ENCODE data around the gene NEK10. TPM values are rescaled to one million over a fixed set of nuclear protein-coding genes. Genes with fewer than 3 reads are reported as not detected.

The NEK10 gene
- total RNA-seq, 1 experiment from 2014 or later: 0.66 TPM

DNA sequence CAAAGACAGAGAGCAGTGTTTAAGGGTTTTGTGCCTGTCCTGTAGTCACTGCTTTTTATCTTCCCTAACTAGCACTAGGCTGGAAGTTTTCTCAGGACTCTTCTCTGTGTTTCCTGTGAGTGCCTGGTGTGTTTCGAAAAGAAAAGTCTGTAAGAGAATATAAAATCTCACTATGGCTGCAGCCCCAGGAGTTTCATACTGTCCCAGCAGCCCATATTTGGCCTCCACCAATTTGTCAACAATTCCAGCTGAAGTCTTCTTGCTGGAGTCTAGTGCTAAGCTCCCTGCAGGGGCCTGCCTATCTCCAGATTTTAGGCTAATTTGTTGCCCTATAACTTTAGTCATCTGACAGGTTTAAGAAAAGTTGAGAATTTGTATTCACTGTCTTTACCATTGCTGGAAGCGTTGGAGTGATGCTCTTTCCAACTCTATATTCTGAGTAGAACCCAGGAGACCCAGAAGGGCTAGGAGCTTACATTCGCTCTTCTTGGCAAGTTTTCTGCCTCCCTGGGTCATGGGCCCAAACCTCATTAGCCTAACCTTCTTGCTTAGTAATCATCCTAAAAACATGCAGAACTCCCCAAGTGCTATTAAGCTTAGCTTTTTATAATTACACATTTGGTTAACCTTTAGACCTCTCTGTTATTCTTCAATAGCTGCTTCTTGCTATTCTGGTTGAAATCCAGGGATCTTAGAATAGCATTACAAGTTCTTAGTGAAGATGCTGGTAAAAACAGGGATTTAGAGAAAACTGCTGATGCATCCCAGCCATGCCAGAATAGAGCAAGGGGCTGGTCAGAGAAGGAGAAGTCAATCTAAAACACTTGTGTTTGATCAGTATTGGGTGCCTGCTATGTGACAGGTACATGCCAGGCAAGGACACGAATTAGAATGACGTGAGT, 283.1 kb downstream of the NEK10 start:
- H2BK20ac ChIP-seq (ENCODE audit: low read depth, low read length, poor library complexity, severe bottlenecking): no peak overlapping the region
- no peak overlapping the region; a peak in 1 of 7 replicates for H3K27ac Mint-ChIP-seq
- H2AFZ ChIP-seq (ENCODE audit: low read length): no peak overlapping the region
- H2BK12ac ChIP-seq (ENCODE audit: insufficient read length, low read depth, low read length): no peak overlapping the region
- H4K20me1 ChIP-seq (ENCODE audit: control insufficient read depth, insufficient read depth, insufficient read length): no peaks in the 10 kb centered on the region
- no peak overlapping the region for H4K5ac ChIP-seq (ENCODE audit: insufficient read length, low read depth, low read length)
- no peak overlapping the region for H3K4me3 Mint-ChIP-seq
- DNase-seq: no peak
- no peak overlapping the region for H2BK15ac ChIP-seq (ENCODE audit: low read depth, low read length)
- no peak overlapping the region for H2AK5ac ChIP-seq (ENCODE audit: insufficient read length, low read length)
- H3K4me1 ChIP-seq (ENCODE audit: insufficient read depth, low read length): peaks cover 4% of the 10 kb centered on the region; the same call in 1 of the 2 replicates
- H3K27ac ChIP-seq (ENCODE audit: insufficient read length, low read depth, low read length): no peak overlapping the region
- no peak overlapping the region for H3K23ac ChIP-seq (ENCODE audit: insufficient read length, low read depth, low read length)
- H3K36me3 Mint-ChIP-seq (ENCODE audit: insufficient read depth in 1 of 3, low read depth in 3 of 3): no peaks in the 10 kb centered on the region; a peak in 1 of 7 replicates
- H4K8ac ChIP-seq (replicated peaks; ENCODE audit: insufficient read length, low read depth, low read length): no peak overlapping the region
- no peak overlapping the region for H3K4me2 ChIP-seq (ENCODE audit: insufficient read depth, insufficient read length, low read length)
- H3K14ac ChIP-seq (ENCODE audit: insufficient read depth, low read length): no peak overlapping the region
- no peak overlapping the region for H2BK5ac ChIP-seq (ENCODE audit: insufficient read length, low read length)
- H2BK120ac ChIP-seq (ENCODE audit: low read depth, low read length, poor library complexity, severe bottlenecking): no peak overlapping the region
- H3T11ph ChIP-seq (ENCODE audit: low read length): no peak overlapping the region
- H3K4ac ChIP-seq (ENCODE audit: low read depth, low read length): no peak overlapping the region
- H3K18ac ChIP-seq (ENCODE audit: insufficient read length, low read depth, low read length): no peak overlapping the region
- no peaks in the 10 kb centered on the region for H3K9me3 Mint-ChIP-seq
- no peaks in the 10 kb centered on the region for H3K23me2 ChIP-seq (ENCODE audit: insufficient read length, low read depth, low read length, poor library complexity, severe bottlenecking)
- TF ChIP-seq, protein P1, sequence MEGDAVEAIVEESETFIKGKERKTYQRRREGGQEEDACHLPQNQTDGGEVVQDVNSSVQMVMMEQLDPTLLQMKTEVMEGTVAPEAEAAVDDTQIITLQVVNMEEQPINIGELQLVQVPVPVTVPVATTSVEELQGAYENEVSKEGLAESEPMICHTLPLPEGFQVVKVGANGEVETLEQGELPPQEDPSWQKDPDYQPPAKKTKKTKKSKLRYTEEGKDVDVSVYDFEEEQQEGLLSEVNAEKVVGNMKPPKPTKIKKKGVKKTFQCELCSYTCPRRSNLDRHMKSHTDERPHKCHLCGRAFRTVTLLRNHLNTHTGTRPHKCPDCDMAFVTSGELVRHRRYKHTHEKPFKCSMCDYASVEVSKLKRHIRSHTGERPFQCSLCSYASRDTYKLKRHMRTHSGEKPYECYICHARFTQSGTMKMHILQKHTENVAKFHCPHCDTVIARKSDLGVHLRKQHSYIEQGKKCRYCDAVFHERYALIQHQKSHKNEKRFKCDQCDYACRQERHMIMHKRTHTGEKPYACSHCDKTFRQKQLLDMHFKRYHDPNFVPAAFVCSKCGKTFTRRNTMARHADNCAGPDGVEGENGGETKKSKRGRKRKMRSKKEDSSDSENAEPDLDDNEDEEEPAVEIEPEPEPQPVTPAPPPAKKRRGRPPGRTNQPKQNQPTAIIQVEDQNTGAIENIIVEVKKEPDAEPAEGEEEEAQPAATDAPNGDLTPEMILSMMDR (conservative IDR thresholded peaks at IDR 0.05): no peak
- H3K27me3 Mint-ChIP-seq (ENCODE audit: low read depth): no peaks in the 10 kb centered on the region
- H3K79me2 ChIP-seq (ENCODE audit: insufficient read depth, low read length): no peaks in the 10 kb centered on the region
- no peak overlapping the region for H3K56ac ChIP-seq (ENCODE audit: insufficient read length, low read depth, low read length)
- H3K9ac ChIP-seq (ENCODE audit: extremely low read depth, insufficient read length, low read length): no peak overlapping the region
- H3K79me1 ChIP-seq (ENCODE audit: insufficient read depth, low read depth, low read length, poor library complexity, severe bottlenecking): no peaks in the 10 kb centered on the region
- H4K91ac ChIP-seq (ENCODE audit: insufficient read length, low read depth, low read length): no peak overlapping the region
- H3K4me1 Mint-ChIP-seq: peaks cover 16 to 18% of the 10 kb centered on the region in 2 experiments
- WGBS (ENCODE audit: extremely low coverage, insufficient read length, low lambda C conversion rate): no CpG with 5 or more reads among the region's 5 CpGs
- no peaks in the 10 kb centered on the region for H3K9me3 ChIP-seq (ENCODE audit: control insufficient read depth, low read depth, low read length)
- no peaks in the 10 kb centered on the region for H3K27me3 ChIP-seq (ENCODE audit: insufficient read depth, low read length)

Measured in H9 (cell line).